HFF-Myc (cell line): ENCODE data around the gene PTPRA.

ENCODE experiments used
- DNase-seq: peaks from one replicate; pipeline ENCODE4 v3.0.0-alpha.2; 2011; ENCODE audit warnings: low read depth; ENCODE audit errors: extremely low read depth
- H3K4me3 ChIP-seq: replicated peaks from 2 replicates; pipeline ENCODE4 v1.5.1; 2011; ENCODE audit warnings: low read depth, mild to moderate bottlenecking, control low read depth, low read length
- CTCF ChIP-seq: IDR thresholded peaks from 2 replicates; pipeline ENCODE4 v1.5.1; 2012; ENCODE audit warnings: mild to moderate bottlenecking, low read depth, low read length, control low read depth; ENCODE audit errors: missing control alignments

PTPRA gene

GRCh38 chr20:2835331-2835796, 37.9 kb upstream of the PTPRA start:
- no peak for DNase-seq
- no peak for TF ChIP-seq CTCF

GRCh38 chr20:2836035-2836434, 37.2 kb upstream of the PTPRA start:
- DNase-seq, result no peak
- no peak overlapping the region for H3K4me3 ChIP-seq
- no peak for TF ChIP-seq CTCF

More at GRCh38 chr20:2835331-2835796, 37.9 kb upstream of the PTPRA start:
- no peak overlapping the region for H3K4me3 ChIP-seq

GRCh38 chr20:2837221-2837960, 35.9 kb upstream of the PTPRA start:
- no peak for DNase-seq
- no peak for TF ChIP-seq CTCF
- no peak overlapping the region for H3K4me3 ChIP-seq

GRCh38 chr20:2838170-2838797, 35.0 kb upstream of the PTPRA start:
- no peak overlapping the region for H3K4me3 ChIP-seq
- no peak for DNase-seq
- TF ChIP-seq CTCF, result no peak

- TF ChIP-seq CTCF, result no peak
- no peak for DNase-seq
- no peak overlapping the region for H3K4me3 ChIP-seq
Measured at GRCh38 chr20:2838847-2839671, 34.2 kb upstream of the PTPRA start.

GRCh38 chr20:2839732-2840137, 33.5 kb upstream of the PTPRA start:
- TF ChIP-seq CTCF, result no peak
- no peak for DNase-seq

More at GRCh38 chr20:2839732-2840137, 33.5 kb upstream of the PTPRA start:
- peak overlapping the region; percentile 73 for H3K4me3 ChIP-seq
